HEK293T (cell line): Measurements from ENCODE around the gene FNBP1L.

Experiments
- ARNT ChIP-seq: fragments of 450-650 bp; IDR thresholded peaks from 2 replicates; pipeline ENCODE4 v1.6.1; 2017; ENCODE audit warnings: mild to moderate bottlenecking
- BHLHE40 ChIP-seq: fragments of 450-650 bp; IDR thresholded peaks from 2 replicates; pipeline ENCODE4 v1.6.1; 2016; ENCODE audit warnings: mild to moderate bottlenecking, moderate library complexity, borderline replicate concordance
- CTBP1 ChIP-seq: fragments of 450-650 bp; IDR thresholded peaks from 2 replicates; pipeline ENCODE4 v1.6.1; 2016; ENCODE audit warnings: borderline replicate concordance
- ELF4 ChIP-seq: fragments of 450-650 bp; IDR thresholded peaks from 2 replicates; pipeline ENCODE4 v1.6.1; 2017; ENCODE audit warnings: antibody characterized with exemption
- FOXA1 ChIP-seq: fragments of 450-650 bp; IDR thresholded peaks from 2 replicates; pipeline ENCODE4 v1.6.1; 2016; ENCODE audit warnings: mild to moderate bottlenecking
- FOXK2 ChIP-seq: fragments of 450-650 bp; IDR thresholded peaks from 2 replicates; pipeline ENCODE4 v1.6.1; 2016; ENCODE audit warnings: mild to moderate bottlenecking
- LEF1 ChIP-seq: fragments of 450-650 bp; IDR thresholded peaks from 2 replicates; pipeline ENCODE4 v1.6.1; 2017; ENCODE audit warnings: mild to moderate bottlenecking, borderline replicate concordance
- PKNOX1 ChIP-seq: fragments of 450-650 bp; IDR thresholded peaks from 2 replicates; pipeline ENCODE4 v1.6.1; 2016
- SP1 ChIP-seq: fragments of 450-650 bp; IDR thresholded peaks from 2 replicates; pipeline ENCODE4 v1.6.1; 2017
- TARDBP ChIP-seq: fragments of 450-650 bp; IDR thresholded peaks from 2 replicates; pipeline ENCODE4 v1.6.1; 2016

- TF ChIP-seq FOXA1 (no peak), CTBP1 (no peak), ELF4 (no peak), ARNT (no peak), FOXK2 (no peak), SP1 (no peak), PKNOX1 (no peak), LEF1 (no peak), BHLHE40 (no peak), TARDBP (no peak)
Observed at GRCh38 chr1:93415296-93415695, 32.6 kb upstream of the FNBP1L start.
